Erythroblast (primary cell): Measurements from ENCODE around the gene GNAS-AS1.

Experiments
- DNase-seq, 2 experiments: peaks; one replicate each; lab custom pipeline; 2025; lab: John Stamatoyannopoulos, UW
- GATA1 ChIP-seq: IDR thresholded peaks from 2 replicates; pipeline ENCODE4 v1.6.1; 2011; ENCODE audit warnings: low read depth, mild to moderate bottlenecking, control low read depth, low read length, moderate library complexity
- POLR2A ChIP-seq: IDR thresholded peaks from 2 replicates; pipeline ENCODE4 v1.6.1; 2011; ENCODE audit warnings: mild to moderate bottlenecking, low read length

Gene GNAS-AS1

GRCh38 chr20:58850693-58851174 is at the start of gene GNAS-AS1:
TSS of gene GNAS-AS1 (minus strand) at chr20:58850902.
- no peak for TF ChIP-seq POLR2A
- no peak for TF ChIP-seq GATA1
- DNase-seq: peak; percentile 86 to 88

GRCh38 chr20:58900397-58900796 is 49.7 kb upstream of the GNAS-AS1 start:
- DNase-seq: no peak
- no peak for TF ChIP-seq GATA1
- no peak for TF ChIP-seq POLR2A

DNA sequence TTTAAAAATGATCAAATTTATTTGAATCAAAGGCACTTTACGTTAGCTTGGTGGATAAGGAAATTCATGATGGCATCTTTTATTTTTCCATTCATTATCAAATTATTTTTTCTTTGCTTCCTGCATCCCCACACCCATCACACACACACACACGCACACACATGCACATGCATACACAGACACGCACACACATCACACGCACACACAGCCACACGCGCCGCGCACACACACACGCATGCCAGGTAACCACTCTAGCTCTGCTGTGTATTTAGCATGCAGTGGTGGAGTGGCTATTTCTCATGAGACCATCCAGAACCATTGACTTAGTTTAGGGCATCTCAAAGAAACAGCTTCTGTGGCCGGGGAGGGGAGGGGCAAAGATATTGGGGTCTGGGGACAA is 48.8 kb upstream of the GNAS-AS1 start:
- no peak for TF ChIP-seq GATA1
- no peak for TF ChIP-seq POLR2A
- no peak for DNase-seq

- DNase-seq: no peak
- TF ChIP-seq GATA1 (no peak), POLR2A (no peak)
Measured at GRCh38 chr20:58898629-58899408, 48.1 kb upstream of the GNAS-AS1 start.

DNA sequence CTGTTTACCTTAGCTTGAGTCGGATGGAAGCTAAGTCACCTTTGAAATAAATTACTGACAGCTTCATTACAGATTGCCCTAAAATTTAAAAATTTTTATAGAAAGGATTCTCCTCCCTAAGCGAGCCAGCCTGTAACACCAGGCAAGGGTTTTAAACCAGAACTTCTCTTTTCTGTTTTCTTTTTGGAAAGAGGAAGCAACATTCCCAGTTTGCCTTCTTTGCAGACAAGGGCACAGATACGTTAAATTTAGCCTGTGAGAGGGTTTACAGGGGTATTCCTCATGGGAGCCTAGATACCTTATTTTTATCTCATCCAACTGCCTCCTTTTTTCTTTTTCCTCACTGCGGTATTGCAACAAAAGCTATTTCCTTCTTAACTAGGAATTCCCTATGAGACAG is 46.8 kb upstream of the GNAS-AS1 start:
- no peak for DNase-seq
- no peak for TF ChIP-seq POLR2A
- no peak for TF ChIP-seq GATA1

DNA sequence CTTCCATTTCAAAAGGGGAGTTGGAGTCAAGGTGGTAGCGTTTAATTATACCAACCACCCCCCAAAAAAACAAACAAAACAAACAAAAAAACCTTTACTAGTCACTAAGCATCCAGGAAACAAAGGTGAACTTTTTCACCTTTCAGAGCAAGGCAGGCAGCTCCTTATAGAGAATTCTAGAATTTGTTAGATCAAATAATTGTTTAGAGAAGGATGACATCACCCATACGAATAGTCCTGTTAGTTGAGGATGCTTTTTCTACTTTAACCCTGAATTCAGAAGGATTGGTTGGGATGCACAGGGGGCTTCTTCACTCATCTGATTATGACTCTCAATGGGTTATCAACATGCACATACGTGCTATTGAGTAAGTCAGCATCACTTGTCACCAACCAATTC is 46.1 kb upstream of the GNAS-AS1 start:
- TF ChIP-seq GATA1: no peak
- TF ChIP-seq POLR2A: no peak
- no peak for DNase-seq

- DNase-seq: no peak
- TF ChIP-seq GATA1 (no peak), POLR2A (no peak)
Measured at GRCh38 chr20:58895448-58896180, 44.9 kb upstream of the GNAS-AS1 start.

DNA sequence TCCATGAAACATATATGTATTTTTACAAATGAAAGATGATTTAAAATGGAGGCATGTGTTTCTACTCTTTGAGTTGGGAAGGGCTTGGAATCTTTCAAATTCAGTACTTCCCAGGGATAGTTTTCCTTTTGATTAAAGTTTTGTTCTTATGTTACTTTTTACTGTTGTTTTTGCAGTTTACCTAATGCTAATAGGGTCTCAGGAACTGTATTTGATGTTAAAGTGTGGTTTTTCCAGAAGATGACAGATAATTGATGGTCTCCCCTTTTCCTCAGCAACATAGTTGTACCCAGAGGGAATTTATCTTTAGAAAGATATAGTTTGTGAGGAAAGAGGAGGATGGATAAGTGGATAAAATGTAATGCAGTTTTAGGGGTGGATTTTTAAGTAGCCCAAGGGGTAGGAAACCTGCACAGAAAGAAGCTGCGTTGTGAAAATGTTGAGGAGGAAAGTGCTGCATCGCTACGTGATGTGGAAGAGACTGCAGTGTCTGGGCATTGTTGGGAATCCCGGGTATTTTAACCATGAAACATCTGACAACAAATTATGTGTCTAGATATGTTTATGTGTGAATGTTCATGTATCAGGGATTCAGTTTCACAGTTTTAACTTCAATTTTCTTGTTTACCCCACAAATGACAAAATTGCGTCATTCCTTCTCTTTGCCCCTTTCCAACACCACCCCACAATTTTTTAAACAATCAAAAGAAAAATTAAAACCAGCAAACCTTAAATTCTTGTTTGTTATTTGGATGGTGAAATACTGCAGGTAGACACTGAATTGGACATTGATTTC is 44.1 kb upstream of the GNAS-AS1 start:
- TF ChIP-seq POLR2A (no peak), GATA1 (no peak)
- no peak for DNase-seq

GRCh38 chr20:58893355-58894120 is 42.8 kb upstream of the GNAS-AS1 start:
- DNase-seq: peak; percentile 16 to 30
- TF ChIP-seq GATA1 (no peak), POLR2A (no peak)

DNA sequence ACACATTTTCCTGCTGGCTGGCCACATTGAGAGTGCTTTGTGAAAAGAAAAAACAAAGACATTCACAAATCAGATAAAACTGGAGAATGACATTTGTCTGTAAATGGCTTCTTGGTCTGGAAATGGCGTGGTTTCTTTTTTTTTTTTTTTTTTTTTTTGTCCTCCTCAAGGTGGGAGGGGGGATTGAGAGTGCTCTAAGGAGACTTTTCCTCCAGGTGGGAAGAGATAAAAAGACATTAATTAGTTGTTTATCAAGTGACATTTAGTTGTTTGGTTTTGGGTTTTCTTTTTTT is 42.2 kb upstream of the GNAS-AS1 start:
- TF ChIP-seq POLR2A (no peak), GATA1 (no peak)
- DNase-seq: peak; percentile 62 to 63

DNA sequence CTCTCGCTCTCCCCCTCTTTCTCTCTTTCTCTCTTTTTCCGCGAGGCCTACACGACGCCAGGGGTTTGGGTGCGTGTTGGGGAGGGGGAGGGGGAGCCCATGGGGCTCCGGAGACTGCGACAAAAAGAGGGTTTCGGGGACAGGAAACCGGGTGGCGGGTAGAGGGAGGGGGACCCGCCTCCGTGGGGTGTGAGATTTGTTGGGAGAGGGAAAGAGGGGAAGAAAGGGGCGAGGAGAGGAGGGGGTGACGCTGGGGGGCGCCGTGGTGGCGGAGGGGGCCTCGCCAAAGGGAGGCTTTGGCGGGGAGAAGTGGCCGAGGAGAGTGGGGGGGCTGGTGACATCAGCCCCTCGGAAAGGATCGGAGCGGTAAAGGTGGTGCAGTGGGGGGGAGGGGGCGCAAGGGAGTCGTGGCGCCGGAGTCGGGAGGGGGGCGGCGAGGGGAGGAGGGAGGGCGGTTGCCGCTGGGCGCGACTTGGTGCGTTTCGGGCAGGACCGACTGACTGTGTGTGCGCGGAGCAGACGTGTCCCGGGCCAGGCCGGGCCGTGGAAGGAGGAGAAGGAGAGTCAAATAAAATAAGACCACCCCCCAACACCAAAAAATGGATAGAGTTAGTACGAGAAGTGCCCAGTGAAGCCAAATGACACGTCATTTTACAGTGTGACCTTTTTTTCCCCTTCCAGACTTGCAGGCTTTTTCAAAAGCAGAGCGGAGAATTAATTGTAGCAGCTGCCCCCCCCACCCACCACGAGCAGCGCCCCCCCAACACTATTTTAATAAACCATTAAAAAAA is 41.6 kb upstream of the GNAS-AS1 start:
- TF ChIP-seq POLR2A: peak; percentile 24
- TF ChIP-seq GATA1: no peak
- peak; percentile 80 to 83 for DNase-seq

GRCh38 chr20:58891718-58892140 is 41.0 kb upstream of the GNAS-AS1 start:
- TF ChIP-seq POLR2A (no peak), GATA1 (no peak)
- peak in 1 of 2 experiments; percentile 75 for DNase-seq

DNA sequence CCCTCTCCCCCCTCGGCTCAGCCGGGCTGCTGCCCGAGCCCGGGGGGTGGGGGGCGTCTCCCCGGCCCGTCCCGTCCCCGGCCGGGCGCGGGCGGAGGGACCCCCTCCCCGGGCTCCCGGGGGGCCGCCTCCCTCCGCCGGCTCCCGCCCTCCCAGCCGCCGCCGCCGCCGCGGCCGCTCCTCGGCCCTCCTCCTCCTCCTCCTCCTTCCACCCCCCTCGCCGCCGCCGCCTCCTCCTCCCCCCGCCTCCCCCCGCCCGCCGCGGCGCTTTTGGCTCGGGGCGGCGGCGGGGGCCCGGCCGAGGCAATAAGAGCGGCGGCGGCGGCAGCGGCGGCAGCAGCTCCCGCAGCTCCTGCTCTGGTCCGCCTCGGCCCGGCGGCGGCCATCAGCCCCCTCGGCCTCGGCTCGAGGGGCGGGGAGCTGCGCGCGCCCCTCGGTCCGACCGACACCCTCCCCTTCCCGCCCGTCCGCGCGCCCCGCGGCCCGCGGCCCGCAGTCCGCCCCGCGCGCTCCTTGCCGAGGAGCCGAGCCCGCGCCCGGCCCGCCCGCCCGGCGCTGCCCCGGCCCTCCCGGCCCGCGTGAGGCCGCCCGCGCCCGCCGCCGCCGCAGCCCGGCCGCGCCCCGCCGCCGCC is 40.5 kb upstream of the GNAS-AS1 start:
- peak; percentile 84 to 91 for DNase-seq
- TF ChIP-seq GATA1 (no peak), POLR2A (no peak)
